ENCODE measurements around the gene MVD. TPM values are rescaled to one million over a fixed set of nuclear protein-coding genes. Genes with fewer than 3 reads are reported as not detected.

MVD gene, protein sequence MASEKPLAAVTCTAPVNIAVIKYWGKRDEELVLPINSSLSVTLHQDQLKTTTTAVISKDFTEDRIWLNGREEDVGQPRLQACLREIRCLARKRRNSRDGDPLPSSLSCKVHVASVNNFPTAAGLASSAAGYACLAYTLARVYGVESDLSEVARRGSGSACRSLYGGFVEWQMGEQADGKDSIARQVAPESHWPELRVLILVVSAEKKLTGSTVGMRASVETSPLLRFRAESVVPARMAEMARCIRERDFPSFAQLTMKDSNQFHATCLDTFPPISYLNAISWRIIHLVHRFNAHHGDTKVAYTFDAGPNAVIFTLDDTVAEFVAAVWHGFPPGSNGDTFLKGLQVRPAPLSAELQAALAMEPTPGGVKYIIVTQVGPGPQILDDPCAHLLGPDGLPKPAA
- total RNA-seq: 48.8 TPM

DNA sequence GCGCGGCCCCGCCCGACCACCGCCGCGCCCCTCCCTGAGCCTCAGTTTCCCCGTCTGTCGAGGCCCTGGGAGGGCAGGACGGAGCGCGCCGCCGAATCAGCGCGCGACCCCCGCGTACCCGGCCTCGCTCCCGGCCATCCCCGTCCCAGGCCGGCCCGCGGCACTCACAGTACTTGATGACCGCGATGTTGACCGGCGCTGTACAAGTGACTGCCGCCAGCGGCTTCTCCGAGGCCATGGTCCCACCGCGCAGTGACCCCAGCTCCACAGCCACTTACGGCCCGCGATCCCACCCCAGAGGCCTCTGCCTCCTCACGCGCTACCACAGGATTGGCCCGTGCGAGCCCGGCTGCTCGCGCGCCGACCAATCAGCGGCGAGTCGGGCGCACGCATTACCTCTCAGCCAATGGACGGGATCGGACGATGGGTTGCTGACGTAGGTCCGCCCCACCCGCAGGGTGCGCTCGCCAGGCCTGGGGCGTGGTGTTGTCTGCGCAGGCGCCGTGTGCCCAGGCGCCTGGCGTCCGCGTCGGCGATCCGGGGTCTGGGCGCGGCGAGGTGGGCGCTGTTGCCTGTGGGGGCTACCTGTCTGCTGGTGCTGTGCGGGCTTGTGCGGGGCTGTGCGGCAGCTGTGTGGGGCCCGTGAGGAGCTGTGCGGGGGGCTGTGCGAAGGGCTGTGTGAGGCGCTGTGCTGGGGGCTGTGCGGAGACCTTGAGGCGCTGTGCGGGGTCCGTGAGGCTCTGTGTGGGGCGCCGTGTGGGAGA lies at the start of gene MVD:
MVD (minus strand) TSS at position 249 of the 764 bp plus-strand sequence; CDS start at position 238, 11 bp downstream.
- DNase-seq: peak; percentile 97

GRCh38 chr16:88712362-88712979 lies 49.6 kb upstream of the MVD start:
- DNase-seq: no peak

DNA sequence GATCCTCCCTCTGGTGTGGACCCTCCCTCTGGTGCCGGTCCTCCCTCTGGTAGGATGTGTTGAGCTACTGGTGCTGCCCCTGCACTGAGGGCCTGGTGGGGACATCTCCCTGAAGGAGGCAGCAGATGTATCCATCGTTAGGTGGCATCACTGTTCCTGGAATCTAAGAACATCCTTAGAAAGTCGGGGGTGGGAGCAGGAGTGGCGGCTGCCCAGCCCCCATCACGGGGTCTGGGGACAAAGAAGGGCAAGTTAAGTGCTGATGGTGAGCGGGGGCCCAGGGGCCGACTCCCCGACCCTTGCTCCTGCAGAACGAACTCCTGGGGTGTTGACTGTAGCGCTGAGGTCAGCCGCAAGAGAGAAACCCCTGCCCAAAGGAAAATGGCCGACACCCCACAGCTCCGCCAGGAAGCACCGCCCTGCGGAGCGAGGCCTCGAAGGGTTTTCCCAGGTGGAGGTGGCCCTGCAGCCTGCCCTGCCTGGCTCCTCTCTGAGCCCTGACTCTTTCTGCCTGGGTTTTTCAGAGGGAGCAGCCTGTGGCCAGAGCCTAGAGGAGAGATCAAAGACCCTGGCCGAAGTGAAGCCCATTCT lies 49.0 kb upstream of the MVD start:
- DNase-seq: no peak

GRCh38 chr16:88710556-88710955 lies 47.7 kb upstream of the MVD start:
- no peak for DNase-seq

GRCh38 chr16:88706965-88707826 lies 44.3 kb upstream of the MVD start:
- no peak for DNase-seq

DNA sequence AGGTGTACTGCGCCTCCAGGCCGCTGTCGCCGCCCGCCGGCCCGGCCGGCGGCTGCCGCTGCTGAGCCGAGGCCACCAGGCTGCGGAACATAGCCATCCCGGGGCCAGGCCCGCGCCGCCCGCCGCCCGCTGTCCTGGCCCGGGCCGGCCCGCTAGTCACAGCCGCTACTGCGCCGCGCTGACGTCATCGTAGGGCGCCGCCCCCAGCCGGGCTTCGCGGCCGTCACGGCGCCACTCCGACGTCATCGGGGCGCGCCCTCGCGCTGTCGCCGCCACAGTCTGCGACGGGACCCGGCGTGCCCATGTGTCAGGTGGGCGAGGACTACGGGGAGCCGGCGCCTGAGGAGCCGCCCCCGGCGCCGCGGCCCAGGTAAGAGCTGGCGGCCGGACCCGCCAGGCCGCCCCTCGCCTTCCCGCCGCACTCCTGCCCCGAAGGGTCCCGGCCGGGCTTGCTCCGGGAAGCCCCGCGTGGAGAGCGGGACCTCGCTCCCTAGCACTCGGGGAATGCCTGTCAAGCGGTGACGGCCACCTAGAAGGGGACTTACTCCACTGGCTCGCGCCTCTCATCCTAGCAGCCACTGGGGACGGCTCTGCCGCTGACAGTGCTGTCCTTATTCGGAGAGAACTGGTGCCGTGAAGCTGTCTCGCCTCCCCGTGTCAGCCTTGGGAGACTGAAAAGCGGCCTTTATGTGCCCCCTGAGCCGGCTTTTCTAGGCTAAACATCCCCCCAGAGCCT lies 43.5 kb upstream of the MVD start, which contains the start of the genes CTU2 and RNF166:
CTU2 (plus strand) TSS at position 275 of the 736 bp plus-strand sequence; CDS start at position 303, 28 bp downstream.
RNF166 (minus strand) TSS at position 180 of the 736 bp plus-strand sequence; CDS start at position 97, 83 bp downstream.
- DNase-seq: peak; percentile 81

DNA sequence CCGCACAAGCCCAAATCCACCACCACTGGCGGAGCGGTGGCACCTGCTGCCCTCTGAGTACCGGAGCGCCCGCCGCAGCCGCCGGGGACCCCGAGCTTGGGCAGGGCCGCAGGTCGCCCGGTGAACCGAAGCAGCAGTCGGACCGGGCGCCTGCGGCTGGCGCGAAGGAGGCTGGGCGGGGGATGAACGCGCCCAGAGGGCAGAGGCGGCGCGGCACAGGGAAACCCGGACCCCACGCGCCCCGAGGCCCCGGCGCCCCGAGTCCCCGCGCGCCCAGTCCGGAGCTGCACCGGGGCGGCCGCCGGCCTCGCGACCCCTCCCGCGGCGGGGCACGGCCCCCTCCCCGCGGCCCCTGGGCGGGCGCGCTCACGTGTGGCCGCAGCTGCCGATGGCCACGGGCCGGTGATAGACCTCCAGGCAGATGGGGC lies 42.9 kb upstream of the MVD start:
- no peak for DNase-seq

- no peak for DNase-seq
Measured at GRCh38 chr16:88705076-88705684, 42.3 kb upstream of the MVD start.

GRCh38 chr16:88703486-88704309 lies 40.8 kb upstream of the MVD start:
- peak; percentile 39 for DNase-seq

- DNase-seq: no peak
Measured at GRCh38 chr16:88702371-88703210, 39.7 kb upstream of the MVD start.

DNA sequence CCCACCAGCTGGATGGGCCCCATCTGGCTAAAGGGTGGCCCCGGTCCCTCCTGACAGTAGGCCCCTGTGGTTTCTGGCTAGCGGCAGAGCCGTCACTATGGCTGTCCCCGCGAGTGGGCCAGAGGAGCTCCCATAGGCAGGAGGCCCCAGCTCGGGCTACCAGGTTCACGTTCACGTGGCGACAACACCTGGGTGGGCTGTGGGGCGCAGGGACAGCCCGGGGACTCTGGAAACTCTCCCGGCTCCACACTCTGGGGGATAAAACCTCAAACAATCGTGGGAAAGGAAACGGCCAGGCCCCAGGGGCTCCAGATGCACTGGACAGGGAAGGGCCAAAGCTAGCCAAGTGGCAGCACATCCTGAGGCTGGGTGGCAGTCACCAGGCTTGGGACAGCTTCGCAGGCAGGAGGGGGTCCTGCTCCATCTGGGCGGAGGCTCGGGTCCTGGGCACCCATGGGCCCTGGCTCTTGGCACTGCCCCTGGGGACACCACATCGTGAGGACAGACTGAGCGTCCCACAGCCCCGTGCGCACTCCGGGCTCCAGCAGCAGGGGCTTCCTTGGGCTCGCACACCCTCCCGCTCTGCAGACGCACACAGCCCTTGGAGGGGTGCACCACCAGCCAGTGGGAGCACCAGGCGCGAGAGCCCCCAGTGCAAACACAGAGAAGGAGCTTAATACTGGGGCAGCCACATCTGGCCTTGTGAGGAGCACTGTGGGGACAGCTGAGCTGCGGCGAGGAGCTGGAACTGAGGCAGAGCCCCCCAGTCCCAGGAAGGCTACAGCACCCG lies 38.9 kb upstream of the MVD start:
- no peak for DNase-seq

- no peak for DNase-seq
Measured at GRCh38 chr16:88700636-88701482, 38.0 kb upstream of the MVD start.

DNA sequence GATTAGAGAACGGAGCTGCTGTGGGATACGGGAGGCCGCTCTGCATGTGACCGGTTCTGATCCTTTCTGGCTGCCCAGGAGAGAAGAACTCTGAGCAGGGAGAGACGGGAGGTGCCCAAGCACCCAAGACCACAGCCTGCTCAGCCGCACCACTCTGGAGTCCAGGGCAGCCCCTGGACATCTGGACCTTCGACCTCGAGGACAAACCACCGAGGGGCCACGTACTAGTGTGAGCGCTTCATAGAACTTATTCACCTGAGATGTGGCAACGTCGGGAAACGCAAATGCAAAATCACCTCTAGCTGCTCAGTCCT lies 37.4 kb upstream of the MVD start:
- DNase-seq: no peak

GRCh38 chr16:88699180-88699579 lies 36.3 kb upstream of the MVD start:
- DNase-seq: no peak

GRCh38 chr16:88698646-88699045 lies 35.8 kb upstream of the MVD start:
- no peak for DNase-seq

DNA sequence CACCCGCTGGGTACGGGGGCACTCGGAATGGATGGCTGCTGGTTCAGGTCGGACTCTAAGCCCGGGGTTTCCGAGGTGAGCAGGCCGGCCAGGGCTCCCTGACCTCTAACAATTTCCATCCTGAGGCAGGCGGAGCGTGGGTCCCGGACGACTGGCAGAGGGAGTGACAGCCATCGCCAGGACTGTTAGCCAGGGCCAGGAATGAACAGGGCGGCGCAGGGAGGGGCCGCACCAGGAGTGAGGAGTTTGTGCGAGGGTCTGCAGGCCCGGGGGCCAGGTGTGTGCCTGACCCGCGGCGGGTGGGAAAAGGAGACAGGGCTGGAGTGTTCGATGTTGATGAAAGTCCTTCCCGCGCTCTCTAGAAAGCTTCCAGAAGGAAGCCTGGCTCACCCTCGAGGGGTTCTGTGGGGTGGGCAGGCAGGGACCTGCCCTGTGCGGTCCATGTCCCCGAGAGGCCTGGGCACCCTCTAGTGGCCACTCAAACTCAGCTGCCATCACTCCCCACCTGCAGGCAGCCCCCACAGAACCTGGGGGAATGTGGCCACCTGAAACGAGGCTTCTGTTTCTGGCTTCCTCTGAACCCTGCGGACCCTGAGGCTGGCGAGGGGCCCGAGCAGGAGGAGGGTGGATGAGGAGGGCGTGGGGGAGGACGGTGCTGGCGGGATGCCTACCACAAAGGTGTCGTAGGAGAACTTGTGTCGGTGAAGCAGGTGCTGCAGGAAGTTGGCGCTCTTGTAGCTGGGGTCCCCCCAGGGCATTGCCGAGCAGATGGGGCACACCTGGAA lies 35.1 kb upstream of the MVD start:
- no peak for DNase-seq

Data from occipital lobe (tissue), 2 donors.